Hepatocyte (in vitro differentiated cells): ENCODE results near the gene IGF2. TPM values are rescaled to one million over a fixed set of nuclear protein-coding genes. Genes with fewer than 3 reads are reported as not detected.
"Not testable (repeated sequence)": the region's sequence is repeated elsewhere in the genome, so short reads cannot be mapped to it uniquely, and the experiment has no call there.

Experiments used
- DNase-seq: peaks from one replicate; pipeline ENCODE4 v3.0.0-alpha.2; 2016; ENCODE audit warnings: low spot score
- H2AFZ ChIP-seq: fragments of 200-600 bp; sonication (generic); 2 replicates; pipeline ENCODE4 v1.6.0; 2016; ENCODE audit warnings: antibody characterized with exemption, mild to moderate bottlenecking
- H3K27ac ChIP-seq: fragments of 200-600 bp; sonication (generic); 2 replicates; pipeline ENCODE4 v1.5.1; 2016; ENCODE audit warnings: mild to moderate bottlenecking
- H3K27me3 ChIP-seq: fragments of 200-600 bp; sonication (generic); 2 replicates; pipeline ENCODE4 v1.6.1; 2016
- H3K36me3 ChIP-seq: fragments of 200-600 bp; sonication (generic); replicated peaks from 2 replicates; pipeline ENCODE4 v1.5.1; 2016; ENCODE audit warnings: low read depth; ENCODE audit not compliant: insufficient read depth
- H3K4me1 ChIP-seq: fragments of 200-600 bp; sonication (generic); 2 replicates; pipeline ENCODE4 v1.5.1; 2016; ENCODE audit warnings: mild to moderate bottlenecking, moderate library complexity; ENCODE audit not compliant: insufficient read depth
- H3K4me2 ChIP-seq: fragments of 200-600 bp; sonication (generic); 2 replicates; pipeline ENCODE4 v1.6.0; 2016
- H3K4me3 ChIP-seq: fragments of 200-600 bp; sonication (generic); 2 replicates; pipeline ENCODE4 v1.5.1; 2016; ENCODE audit warnings: mild to moderate bottlenecking
- H3K79me2 ChIP-seq: fragments of 200-600 bp; sonication (generic); 2 replicates; pipeline ENCODE4 v1.6.0; 2017; ENCODE audit warnings: mild to moderate bottlenecking
- H3K9me2 ChIP-seq: fragments of 200-600 bp; sonication (generic); replicated peaks from 2 replicates; pipeline ENCODE4 v1.6.0; 2017; ENCODE audit warnings: mild to moderate bottlenecking; ENCODE audit not compliant: insufficient read depth
- H3K9me3 ChIP-seq: fragments of 200-600 bp; sonication (generic); 2 replicates; pipeline ENCODE4 v1.5.1; 2016; ENCODE audit warnings: low read depth, mild to moderate bottlenecking
- H4K20me1 ChIP-seq: fragments of 200-600 bp; sonication (generic); 2 replicates; pipeline ENCODE4 v1.6.0; 2016; ENCODE audit warnings: mild to moderate bottlenecking; ENCODE audit not compliant: insufficient read depth, poor library complexity, severe bottlenecking
- EZH2 ChIP-seq: fragments of 200-600 bp; sonication (generic); IDR thresholded peaks from 2 replicates; pipeline ENCODE4 v1.6.1; 2016; ENCODE audit warnings: antibody characterized with exemption, mild to moderate bottlenecking, borderline replicate concordance
- EZH2phosphoT487 ChIP-seq: fragments of 200-600 bp; sonication (generic); IDR thresholded peaks from one replicate; pipeline ENCODE4 v1.6.1; 2018; ENCODE audit warnings: antibody characterized with exemption, mild to moderate bottlenecking, low read depth, moderate library complexity; ENCODE audit not compliant: unreplicated experiment, severe bottlenecking
- WGBS: methylation state at CpG from one replicate; pipeline ENCODE4 v1.1.6; 2016; ENCODE audit warnings: low lambda C conversion rate; ENCODE audit errors: missing lambda C conversion rate; 5-methylcytosine and 5-hydroxymethylcytosine counted together
- polyA plus RNA-seq: library from polyadenylated mRNA; unstranded; fragments of >200 nt; fragmentation: Nextera tagmentation; extraction: Ambion mirVana; gene quantifications from 2 replicates; pipeline ENCODE4 v1.2.1, GENCODE V29; 2016
- total RNA-seq: library from RNA; depleted of rRNA; stranded (reverse); fragments of >200 nt; gene quantifications from 2 replicates; pipeline ENCODE4 v1.2.3, GENCODE V29; 2014
- TF ChIP-seq, protein P1 (sequence below): fragments of 200-600 bp; sonication (generic); IDR thresholded peaks from 2 replicates; pipeline ENCODE4 v1.5.1; 2016; ENCODE audit warnings: antibody characterized with exemption, mild to moderate bottlenecking; ENCODE audit not compliant: poor library complexity

IGF2 gene
- total and polyA plus RNA-seq, 2 experiments from 2014 or later = 1,507 to 2,911 TPM

GRCh38 chr11:2126520-2127085, 12.6 kb downstream of the IGF2 start:
- no peaks in the 10 kb centered on the region for H3K36me3 ChIP-seq
- H3K9me3 ChIP-seq = no peaks in the 10 kb centered on the region
- no peaks in the 10 kb centered on the region for H3K79me2 ChIP-seq
- no peak overlapping the region for H3K4me2 ChIP-seq
- TF ChIP-seq EZH2phosphoT487 = no peak
- TF ChIP-seq, protein P1, sequence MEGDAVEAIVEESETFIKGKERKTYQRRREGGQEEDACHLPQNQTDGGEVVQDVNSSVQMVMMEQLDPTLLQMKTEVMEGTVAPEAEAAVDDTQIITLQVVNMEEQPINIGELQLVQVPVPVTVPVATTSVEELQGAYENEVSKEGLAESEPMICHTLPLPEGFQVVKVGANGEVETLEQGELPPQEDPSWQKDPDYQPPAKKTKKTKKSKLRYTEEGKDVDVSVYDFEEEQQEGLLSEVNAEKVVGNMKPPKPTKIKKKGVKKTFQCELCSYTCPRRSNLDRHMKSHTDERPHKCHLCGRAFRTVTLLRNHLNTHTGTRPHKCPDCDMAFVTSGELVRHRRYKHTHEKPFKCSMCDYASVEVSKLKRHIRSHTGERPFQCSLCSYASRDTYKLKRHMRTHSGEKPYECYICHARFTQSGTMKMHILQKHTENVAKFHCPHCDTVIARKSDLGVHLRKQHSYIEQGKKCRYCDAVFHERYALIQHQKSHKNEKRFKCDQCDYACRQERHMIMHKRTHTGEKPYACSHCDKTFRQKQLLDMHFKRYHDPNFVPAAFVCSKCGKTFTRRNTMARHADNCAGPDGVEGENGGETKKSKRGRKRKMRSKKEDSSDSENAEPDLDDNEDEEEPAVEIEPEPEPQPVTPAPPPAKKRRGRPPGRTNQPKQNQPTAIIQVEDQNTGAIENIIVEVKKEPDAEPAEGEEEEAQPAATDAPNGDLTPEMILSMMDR = no peak
- no peak for TF ChIP-seq EZH2
- H3K4me1 ChIP-seq = peaks cover 12% of the 10 kb centered on the region
- H3K27ac ChIP-seq = no peak overlapping the region
- H4K20me1 ChIP-seq = peaks cover 15% of the 10 kb centered on the region
- no peak overlapping the region for H2AFZ ChIP-seq
- no CpG with 5 or more reads among the region's 2 CpGs for WGBS
- no peak overlapping the region for H3K4me3 ChIP-seq
- no peaks in the 10 kb centered on the region for H3K27me3 ChIP-seq
- DNase-seq = no peak
- no peaks in the 10 kb centered on the region for H3K9me2 ChIP-seq

GRCh38 chr11:2124736-2125484, 14.3 kb downstream of the IGF2 start:
- H3K9me2 ChIP-seq, H3K36me3 ChIP-seq, H3K4me2 ChIP-seq, H3K4me3 ChIP-seq, H4K20me1 ChIP-seq, H3K79me2 ChIP-seq, H3K27ac ChIP-seq, DNase-seq, H3K27me3 ChIP-seq, H2AFZ ChIP-seq, H3K9me3 ChIP-seq: not testable (repeated sequence)
- 94% methylated on average over 7 of the region's 10 CpGs for WGBS
- peaks cover 26% of the 10 kb centered on the region for H3K4me1 ChIP-seq

DNA sequence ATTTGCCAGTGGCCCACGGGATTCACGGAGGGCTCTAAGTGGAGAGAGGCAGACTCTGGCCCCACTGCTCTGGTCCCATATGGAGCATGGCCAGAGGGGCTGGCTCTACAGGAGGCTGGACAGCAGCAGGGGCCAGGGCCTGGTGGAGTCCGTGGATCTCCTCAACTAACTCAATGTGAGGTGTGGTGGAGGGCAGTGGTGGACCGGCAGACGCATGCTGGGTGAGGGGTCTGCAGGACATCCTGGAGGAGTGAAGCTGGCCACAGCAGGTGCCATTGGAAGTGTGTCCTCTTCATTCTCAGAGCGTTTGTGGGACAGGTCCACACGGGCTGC, 15.6 kb downstream of the IGF2 start:
- no peak for DNase-seq
- H2AFZ ChIP-seq = no peak overlapping the region
- no peak overlapping the region for H3K4me3 ChIP-seq
- TF ChIP-seq, protein P1 = no peak
- TF ChIP-seq EZH2 = no peak
- TF ChIP-seq EZH2phosphoT487 = no peak
- no peaks in the 10 kb centered on the region for H4K20me1 ChIP-seq
- H3K36me3 ChIP-seq = no peaks in the 10 kb centered on the region
- H3K4me2 ChIP-seq = no peak overlapping the region
- peaks cover 26% of the 10 kb centered on the region for H3K4me1 ChIP-seq
- no peaks in the 10 kb centered on the region for H3K9me3 ChIP-seq
- no peaks in the 10 kb centered on the region for H3K27me3 ChIP-seq
- H3K9me2 ChIP-seq = no peaks in the 10 kb centered on the region
- no peaks in the 10 kb centered on the region for H3K79me2 ChIP-seq
- 99% methylated on average over 7 of the region's 7 CpGs for WGBS
- H3K27ac ChIP-seq = no peak overlapping the region

DNA sequence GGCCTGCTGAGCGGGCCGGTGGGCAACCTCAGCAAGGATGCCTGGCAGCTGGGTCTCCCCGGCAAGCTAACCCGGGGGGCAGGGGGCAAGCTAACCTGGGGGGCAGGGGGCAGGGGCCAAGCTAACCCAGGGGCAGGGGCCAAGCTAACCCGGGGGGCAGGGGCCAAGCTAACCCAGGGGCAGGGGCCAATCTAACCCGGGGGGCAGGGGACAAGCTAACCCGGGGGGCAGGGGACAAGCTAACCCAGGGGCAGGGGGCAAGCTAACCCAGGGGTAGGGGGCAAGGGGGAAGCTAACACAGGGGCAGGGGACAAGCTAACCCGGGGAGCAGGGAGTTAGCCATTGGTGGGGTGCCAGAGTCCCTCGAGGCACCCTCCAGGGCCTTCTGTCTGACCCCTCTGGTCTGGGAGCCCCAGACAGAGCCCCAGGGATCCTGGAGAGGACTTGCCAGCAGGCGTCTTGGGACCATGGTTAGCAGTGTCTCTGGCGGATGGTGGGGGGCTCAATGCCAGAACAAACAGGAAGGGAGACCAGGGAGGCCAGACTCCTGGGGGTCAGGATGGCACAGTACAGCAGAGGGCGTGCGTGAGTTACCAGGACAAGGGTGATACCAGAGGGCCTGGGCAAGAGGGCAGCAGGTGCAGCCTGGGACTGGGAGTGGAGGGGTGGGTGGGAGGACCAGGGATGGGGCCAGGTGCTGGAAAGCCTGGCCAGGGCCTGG, 16.1 kb downstream of the IGF2 start:
- no peaks in the 10 kb centered on the region for H3K36me3 ChIP-seq
- peak overlapping the region; percentile 45 for H3K4me2 ChIP-seq
- peak overlapping the region; percentile 50 for H3K27ac ChIP-seq
- no peaks in the 10 kb centered on the region for H3K79me2 ChIP-seq
- no peaks in the 10 kb centered on the region for H3K9me3 ChIP-seq
- H3K4me3 ChIP-seq = no peak overlapping the region
- H3K27me3 ChIP-seq = no peaks in the 10 kb centered on the region
- 89% methylated on average over 7 of the region's 13 CpGs for WGBS
- no peak overlapping the region for H2AFZ ChIP-seq
- DNase-seq = no peak
- peaks cover 26% of the 10 kb centered on the region for H3K4me1 ChIP-seq
- TF ChIP-seq, protein P1 = no peak
- TF ChIP-seq EZH2 (no peak), EZH2phosphoT487 (no peak)
- H4K20me1 ChIP-seq = no peaks in the 10 kb centered on the region
- no peaks in the 10 kb centered on the region for H3K9me2 ChIP-seq
